ENCODE measurements around the gene NTRK2.

The NTRK2 gene

DNA sequence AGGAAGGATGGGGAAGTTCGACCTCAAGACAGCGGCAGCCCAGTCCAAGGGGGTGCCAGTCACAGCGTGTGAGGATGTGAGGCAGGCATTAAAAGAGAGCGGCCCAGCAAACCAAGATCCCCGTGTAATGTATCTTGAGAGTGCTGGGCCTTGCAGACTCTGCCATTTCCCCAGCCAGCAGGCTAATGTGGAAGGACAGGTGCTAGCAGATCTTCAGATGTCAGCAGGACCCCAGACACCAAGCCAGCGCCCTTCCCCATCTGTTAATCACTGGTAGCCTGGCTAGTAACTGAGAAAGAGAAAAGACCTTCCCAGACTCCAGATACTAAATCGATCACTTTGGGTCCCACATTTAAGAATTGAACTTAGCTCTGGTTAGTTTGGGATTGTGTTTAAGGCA, 62.2 kb downstream of the NTRK2 start:
- no peak for DNase-seq (ENCODE audit: low read depth in 2 of 3, low spot score in 1 of 3)

GRCh38 chr9:84736081-84736480, 66.6 kb downstream of the NTRK2 start:
- no peak for DNase-seq (ENCODE audit: low read depth in 2 of 3, low spot score in 1 of 3)

DNA sequence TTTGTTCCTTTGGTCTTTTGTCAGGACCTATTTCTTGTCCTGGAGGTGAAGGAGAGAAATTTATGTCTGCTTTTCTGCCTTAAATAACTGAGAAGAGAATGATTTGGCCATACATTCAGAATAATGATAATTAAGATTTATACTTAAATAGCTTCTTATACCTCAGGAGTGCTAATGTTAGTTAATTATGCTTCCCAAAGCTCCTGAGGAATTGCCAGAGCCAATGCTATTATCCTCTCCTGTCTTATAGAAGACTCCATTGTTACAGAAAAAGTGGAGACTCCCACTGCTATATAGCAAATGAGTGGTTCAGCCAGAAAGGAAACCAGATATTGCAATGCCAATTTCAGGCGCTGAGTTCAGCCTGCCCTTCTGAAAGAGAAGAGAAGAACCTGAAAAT, 67.0 kb downstream of the NTRK2 start:
- no peak for DNase-seq (ENCODE audit: low read depth in 2 of 3, low spot score in 1 of 3)

DNA sequence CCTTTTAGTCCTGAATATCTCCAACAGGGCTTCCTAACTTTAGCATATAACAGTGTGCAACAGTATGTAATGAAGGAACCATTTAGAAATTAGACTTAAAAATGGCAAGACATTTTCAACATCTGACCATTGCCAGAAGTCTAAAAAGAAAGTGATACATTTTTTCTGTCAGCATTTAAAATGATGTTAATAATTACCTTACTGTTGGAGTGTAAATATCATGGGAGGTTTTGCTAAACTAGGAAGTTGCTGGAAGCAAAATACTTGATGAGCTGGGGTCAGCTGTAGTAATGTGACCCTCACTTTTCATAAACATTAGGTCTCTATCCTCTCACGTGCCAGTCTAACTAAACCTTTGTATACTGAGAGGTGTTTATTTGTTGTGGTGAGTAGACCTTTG, 68.8 kb downstream of the NTRK2 start:
- no peak for DNase-seq (ENCODE audit: low read depth in 2 of 3, low spot score in 1 of 3)

DNA sequence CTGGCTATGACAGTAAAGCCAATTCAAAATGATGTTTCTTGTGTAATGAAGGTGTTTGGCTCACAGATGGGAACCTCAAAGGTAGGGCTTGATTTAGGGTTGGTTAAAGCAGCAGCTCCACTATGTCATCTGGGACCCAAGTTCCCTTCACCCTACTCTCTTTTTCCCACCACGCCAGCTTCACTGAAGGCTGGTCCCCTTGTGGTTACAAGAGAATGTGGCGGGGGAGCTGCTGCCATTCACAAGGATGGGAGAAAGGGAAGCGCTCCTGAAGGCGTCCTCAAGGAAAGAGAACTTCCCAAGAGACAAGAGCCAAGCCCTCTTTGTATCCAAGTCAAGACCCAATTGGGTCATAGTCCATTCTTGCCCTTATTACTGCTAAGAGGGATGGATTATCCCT, 72.7 kb downstream of the NTRK2 start:
- DNase-seq (ENCODE audit: low read depth in 2 of 3, low spot score in 1 of 3), result no peak

GRCh38 chr9:84744195-84744594, 74.7 kb downstream of the NTRK2 start:
- DNase-seq (ENCODE audit: low read depth in 2 of 3, low spot score in 1 of 3), result no peak

DNA sequence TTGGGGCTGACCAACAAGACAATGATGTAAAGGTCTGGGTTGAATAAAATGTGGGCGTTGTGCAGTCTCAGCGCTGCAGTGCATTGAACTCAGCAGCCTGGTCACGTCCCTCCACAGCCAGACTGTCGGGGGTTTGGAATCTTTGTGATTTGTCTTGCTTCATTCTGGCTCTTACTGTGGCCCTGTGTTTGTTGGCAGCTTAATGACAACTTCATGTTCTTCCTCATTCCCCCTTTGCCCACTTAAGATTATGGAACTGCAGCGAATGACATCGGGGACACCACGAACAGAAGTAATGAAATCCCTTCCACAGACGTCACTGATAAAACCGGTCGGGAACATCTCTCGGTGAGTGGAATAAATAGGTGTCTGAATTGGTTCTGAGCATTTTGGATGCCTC, 75.2 kb downstream of the NTRK2 start:
- DNase-seq (ENCODE audit: low read depth in 2 of 3, low spot score in 1 of 3), result no peak

DNA sequence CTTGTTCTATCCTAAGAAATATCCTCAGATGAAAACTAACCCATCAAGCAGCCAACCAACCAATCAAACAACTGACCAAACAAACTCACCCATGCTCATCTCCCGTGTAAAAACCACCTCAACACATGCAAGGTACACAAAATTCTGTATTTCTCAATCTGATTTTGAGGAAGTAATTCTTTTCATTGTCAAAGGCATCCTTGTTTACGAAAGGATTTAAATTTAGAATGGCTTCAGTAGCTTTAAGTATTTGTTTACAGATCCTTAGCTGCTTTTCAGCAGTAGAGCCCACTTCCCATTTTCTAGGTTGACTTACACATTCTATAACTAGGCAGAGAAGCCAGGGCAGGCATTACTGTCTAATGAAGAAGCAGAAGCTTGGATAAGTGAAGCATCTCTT, 78.6 kb downstream of the NTRK2 start:
- no peak for DNase-seq (ENCODE audit: low read depth in 2 of 3, low spot score in 1 of 3)

GRCh38 chr9:84750152-84750865, 80.8 kb downstream of the NTRK2 start:
- DNase-seq (ENCODE audit: low read depth in 2 of 3, low spot score in 1 of 3), result no peak

DNA sequence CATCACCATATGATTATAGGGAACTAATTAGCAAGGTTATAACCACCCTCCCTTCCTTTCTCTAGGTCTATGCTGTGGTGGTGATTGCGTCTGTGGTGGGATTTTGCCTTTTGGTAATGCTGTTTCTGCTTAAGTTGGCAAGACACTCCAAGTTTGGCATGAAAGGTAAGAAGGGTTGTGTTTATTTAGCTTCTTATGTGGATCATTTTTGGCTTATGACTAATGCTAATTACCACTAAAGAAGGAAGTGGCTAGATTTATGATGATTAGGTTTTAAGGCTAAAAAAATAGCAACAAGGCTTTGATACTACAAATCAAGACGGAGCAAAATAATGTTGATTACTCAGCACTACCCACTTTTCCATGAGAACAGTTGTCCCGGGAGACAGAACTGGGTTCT, 82.4 kb downstream of the NTRK2 start:
- no peak for DNase-seq (ENCODE audit: low read depth in 2 of 3, low spot score in 1 of 3)

DNA sequence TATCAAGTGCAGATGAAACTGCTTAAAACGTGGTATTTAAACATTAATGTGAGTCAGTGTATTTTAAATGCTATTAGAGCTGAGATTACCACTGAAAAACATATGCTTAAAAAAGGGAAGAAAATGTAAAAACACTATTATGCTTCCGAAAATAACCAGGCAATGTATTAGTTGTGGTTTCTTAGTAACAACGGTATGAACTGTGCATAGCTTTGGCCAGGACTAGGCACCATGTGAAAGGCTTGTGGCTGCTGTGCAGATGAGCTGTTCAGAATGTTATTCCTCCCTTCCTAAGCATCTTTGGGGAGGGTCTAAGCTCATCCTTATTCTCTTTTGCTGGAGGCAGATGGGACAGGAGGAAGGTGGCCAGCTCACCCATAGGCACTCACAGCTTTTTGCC, 84.9 kb downstream of the NTRK2 start:
- DNase-seq (ENCODE audit: low read depth in 2 of 3, low spot score in 1 of 3), result no peak

DNA sequence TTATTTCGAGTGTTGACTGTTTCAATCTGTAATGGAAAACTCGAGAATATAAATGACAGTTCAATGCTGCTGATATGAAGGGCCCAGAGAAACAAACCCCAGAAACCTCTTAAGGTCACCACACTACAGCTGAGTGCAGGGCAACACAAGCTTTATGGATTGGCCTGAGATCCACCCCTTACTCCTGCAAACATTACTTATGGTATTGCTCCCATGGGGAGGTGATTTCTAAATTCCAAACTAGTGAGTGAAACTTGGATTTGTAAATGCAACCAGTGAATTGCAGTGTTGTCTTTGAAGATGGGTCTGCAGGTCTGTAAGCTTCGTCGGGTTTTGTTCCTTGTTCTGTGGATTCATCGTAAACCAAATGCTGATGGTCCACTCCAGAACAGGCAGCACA, 85.4 kb downstream of the NTRK2 start:
- DNase-seq (ENCODE audit: low read depth in 2 of 3, low spot score in 1 of 3), result no peak

DNA sequence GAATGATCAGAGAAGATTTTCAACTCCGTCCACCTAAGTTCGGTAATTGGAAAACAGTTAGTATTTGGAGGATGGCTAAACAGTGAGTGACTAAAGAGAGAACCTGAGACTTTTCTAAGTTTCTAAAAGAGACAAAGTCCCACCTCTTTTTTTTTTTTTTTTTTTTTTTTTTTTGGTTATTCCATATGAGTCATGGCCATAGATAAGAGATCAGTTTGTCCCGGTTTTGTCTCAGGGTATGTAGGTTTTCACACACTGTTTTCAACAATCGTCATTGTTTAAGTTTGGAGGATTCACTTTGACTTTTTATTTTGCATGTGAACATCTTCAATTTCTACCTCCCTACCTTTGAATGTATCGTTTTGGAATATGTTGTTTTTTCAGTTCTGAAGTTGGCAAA, 85.9 kb downstream of the NTRK2 start:
- no peak for DNase-seq (ENCODE audit: low read depth in 2 of 3, low spot score in 1 of 3)

DNA sequence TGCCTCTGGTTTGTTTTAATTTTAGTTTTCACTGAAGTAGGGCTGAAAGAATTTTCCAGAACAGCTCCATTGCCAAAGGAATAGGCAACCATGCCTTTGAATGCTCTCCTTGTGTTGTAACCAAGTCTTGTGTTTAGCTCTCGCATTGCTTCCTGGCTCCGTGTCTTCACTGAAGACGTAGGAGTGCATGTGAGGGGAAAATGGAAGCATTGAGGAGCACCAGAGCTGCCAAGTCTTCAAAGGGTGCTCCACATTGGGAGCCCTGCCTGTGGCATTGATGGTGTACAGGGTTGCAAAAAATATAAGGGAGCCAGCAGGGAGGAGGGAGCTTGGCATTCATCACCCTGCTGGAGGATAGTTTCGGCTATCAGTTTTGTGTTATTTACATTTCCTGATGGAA, 86.6 kb downstream of the NTRK2 start:
- DNase-seq (ENCODE audit: low read depth in 2 of 3, low spot score in 1 of 3), result no peak

- no peak for DNase-seq (ENCODE audit: low read depth in 2 of 3, low spot score in 1 of 3)
Observed at GRCh38 chr9:84756731-84757130, 87.2 kb downstream of the NTRK2 start.

DNA sequence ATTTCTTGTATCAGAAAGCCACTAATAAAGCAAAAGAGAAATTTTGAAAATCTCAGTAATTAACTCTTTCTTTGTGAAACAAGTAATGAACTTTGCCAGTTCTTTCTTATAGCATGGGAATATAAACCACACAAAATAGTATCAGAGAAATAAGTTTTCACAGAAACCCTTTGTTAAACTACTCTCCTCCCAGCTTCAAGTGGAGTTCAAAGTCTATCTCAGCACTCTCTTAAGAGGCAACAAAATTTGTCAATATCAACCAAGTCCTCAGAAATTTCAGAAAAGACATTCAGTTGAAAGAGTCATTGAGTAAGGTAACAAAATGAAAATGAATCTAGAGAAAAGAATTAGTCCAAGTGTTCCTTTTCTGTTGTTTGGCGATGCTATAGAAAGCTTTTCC, 89.3 kb downstream of the NTRK2 start:
- no peak for DNase-seq (ENCODE audit: low read depth in 2 of 3, low spot score in 1 of 3)

DNA sequence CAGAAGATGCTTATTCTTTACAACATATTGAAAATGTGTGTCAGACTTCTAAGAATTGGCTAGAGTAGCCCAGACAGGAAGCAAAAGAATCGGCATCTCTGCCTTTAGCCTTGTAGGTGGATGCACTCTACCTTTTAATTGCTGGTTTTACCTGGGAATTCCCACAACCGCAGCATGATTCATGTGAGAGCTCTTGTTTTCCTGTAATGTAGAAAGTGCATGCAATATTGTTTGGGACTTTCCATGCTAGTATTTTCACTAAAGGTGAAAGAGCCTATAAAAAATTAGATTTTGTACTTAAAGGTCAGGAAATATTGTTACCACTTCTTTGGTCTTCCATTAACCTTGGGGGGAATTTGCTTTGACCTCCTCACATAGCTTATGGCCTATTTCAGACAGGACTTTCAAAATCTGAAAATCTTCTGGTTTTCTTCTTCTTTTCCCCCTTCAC, 89.8 kb downstream of the NTRK2 start:
- DNase-seq (ENCODE audit: low read depth in 2 of 3, low spot score in 1 of 3), result peak in 1 of 3 donors; percentile 13

DNA sequence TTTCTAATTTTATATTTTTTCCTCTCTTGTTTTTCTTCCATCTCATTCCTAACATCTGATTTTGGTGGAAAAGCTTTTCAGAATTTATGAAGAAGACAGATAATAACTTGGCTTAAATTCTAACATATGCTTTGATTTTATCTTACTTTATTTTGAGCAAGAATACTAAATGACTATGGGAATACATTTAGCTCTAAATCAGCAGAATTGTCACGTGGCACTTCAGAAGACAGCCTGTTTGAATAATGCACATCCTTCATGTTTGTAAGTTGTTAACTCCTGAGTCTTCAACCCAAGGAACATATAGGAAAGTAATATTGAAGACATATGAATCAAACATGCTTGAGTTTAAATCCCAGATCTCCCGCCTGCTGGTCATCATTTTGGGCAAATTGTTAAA, 90.3 kb downstream of the NTRK2 start:
- no peak for DNase-seq (ENCODE audit: low read depth in 2 of 3, low spot score in 1 of 3)

GRCh38 chr9:84761137-84761808, 91.7 kb downstream of the NTRK2 start:
- no peak for DNase-seq (ENCODE audit: low read depth in 2 of 3, low spot score in 1 of 3)

DNA sequence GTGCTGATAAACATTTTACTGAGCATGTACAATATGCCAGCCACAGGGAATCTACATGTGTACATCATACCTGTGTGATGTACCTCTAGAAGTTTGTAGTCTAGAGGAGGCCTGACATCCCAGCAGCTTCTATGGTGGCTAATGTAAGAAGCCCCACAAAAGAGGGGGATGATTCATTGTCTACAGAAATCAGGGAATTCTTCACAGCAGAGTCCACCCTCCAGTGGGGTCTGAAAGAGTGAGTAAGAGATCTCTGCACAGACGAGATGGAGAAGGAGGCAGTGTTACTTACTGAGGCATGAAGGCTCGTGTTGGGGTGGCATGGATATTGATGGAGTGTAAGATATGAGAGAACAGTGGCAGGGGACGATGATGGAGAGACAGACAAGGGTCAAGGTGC, 103.0 kb downstream of the NTRK2 start:
- no peak for DNase-seq (ENCODE audit: low read depth in 2 of 3, low spot score in 1 of 3)

DNA sequence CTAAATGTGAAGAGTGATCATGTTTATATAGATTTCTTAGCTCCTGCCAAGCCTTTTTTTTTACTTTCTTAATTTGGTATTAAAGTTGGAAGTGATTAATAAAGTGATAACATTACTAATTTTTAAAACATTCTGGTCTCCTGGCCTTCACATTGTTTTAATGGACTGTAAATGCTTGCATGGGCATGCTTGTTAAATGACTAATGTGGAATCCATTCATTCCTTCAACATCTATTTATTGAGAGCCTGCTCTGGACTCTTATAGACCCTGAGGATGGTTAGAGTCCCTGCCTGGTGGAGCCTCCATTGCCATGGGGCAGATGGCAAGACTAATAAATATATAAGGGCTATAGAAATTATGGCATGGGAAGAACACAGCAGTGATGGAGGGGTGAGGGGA, 103.5 kb downstream of the NTRK2 start:
- DNase-seq (ENCODE audit: low read depth in 2 of 3, low spot score in 1 of 3), result no peak

DNA sequence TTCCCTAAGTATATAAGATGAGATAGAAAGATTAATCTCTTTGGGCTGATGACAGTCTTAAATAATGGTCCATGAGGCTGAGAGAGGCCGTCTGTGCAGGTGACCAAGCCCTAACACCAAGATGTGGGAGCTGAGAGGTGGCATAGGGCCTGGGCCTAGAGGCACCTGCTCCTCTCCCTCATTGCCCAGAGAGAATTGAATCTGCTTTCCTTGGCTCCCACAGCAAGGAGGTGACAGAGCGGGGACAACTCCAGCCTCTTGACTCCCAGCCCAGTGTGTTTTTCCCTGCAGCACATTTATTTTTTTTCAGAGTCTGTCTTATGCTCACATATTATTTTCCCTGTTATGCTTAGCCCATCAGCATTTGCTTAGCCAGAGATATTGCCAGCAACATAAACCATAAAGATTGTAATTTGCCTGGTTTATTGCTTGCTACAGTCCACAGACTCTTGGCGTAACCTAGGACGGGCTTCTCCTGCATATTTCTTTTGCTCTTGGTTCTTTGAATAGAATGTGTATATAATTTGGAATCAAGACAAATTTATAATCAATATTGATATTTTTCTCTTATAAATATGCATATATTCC, 105.6 kb downstream of the NTRK2 start:
- no peak for DNase-seq (ENCODE audit: low read depth in 2 of 3, low spot score in 1 of 3)

DNA sequence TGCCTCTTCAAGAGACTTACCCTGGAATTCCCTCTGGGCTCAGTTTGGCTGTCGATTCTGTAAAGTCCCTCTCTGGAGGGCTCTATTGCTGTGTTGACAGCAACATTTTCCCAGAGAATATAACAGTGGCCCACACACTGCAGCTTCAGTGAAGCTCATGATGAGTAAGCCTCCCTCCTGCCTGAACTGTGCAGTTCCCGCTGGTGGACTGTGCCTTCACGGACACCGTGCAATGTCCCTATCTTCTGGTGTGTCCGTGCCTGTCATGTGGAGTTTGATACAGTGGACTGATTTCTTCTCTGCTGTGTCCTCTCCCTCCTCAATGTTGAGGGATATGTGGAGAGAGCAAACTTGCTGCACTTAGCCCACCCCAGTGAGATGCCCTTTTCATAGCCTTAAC, 109.0 kb downstream of the NTRK2 start:
- no peak for DNase-seq (ENCODE audit: low read depth in 2 of 3, low spot score in 1 of 3)

Data from stimulated activated CD4-positive, alpha-beta T cell treated with anti-CD3 and anti-CD28 coated beads, Interleukin-12 subunit alpha, Interleukin-12 subunit beta, amount 100 ng/mL, for 48 hours (primary cell).